MCF 10A (cell line): ENCODE measurements around the gene BRSK2. TPM values are rescaled to one million over a fixed set of nuclear protein-coding genes. Genes with fewer than 3 reads are reported as not detected.

ENCODE experiments used
- BruUV-seq: library from RNA; stranded (reverse); fragments of 400-500 nt; replicated peaks from 2 replicates; lab custom pipeline; 2021; lab: Mats Ljungman, UMichigan
- CTCF ChIA-PET: fragments of 300-600 bp; sonication (Branson Sonifier 250); formaldehyde crosslinking; extraction: SDS; loops from one replicate; lab custom pipeline; 2021; ENCODE audit warnings: antibody characterized with exemption, inconsistent platforms; lab: Yijun Ruan, JAX
- POLR2A ChIA-PET: fragments of 300-600, 350-650 bp; sonication (Branson Sonifier 250); formaldehyde crosslinking; extraction: SDS; loops from one replicate; lab custom pipeline; 2020; ENCODE audit warnings: antibody characterized with exemption, inconsistent platforms; lab: Yijun Ruan, JAX
- DNase-seq: peaks from one replicate; pipeline ENCODE4 v3.0.0-alpha.2; 2018; ENCODE audit not compliant: unreplicated experiment
- H3K27ac Mint-ChIP-seq: one replicate; pipeline ENCODE4 v1.8.0; 2022; ENCODE audit warnings: mild to moderate bottlenecking, low read depth, mixed read lengths; ENCODE audit not compliant: unreplicated experiment
- H3K27me3 Mint-ChIP-seq: one replicate; pipeline ENCODE4 v1.8.0; 2022; ENCODE audit warnings: mixed read lengths; ENCODE audit not compliant: insufficient read depth, unreplicated experiment
- H3K36me3 Mint-ChIP-seq: one replicate; pipeline ENCODE4 v1.8.0; 2022; ENCODE audit warnings: mild to moderate bottlenecking, moderate library complexity, mixed read lengths; ENCODE audit not compliant: insufficient read depth, unreplicated experiment
- H3K4me1 Mint-ChIP-seq: one replicate; pipeline ENCODE4 v1.8.0; 2022; ENCODE audit warnings: mixed read lengths; ENCODE audit not compliant: insufficient read depth, unreplicated experiment
- H3K4me3 Mint-ChIP-seq: one replicate; pipeline ENCODE4 v1.8.0; 2022; ENCODE audit warnings: mild to moderate bottlenecking, moderate library complexity, mixed read lengths; ENCODE audit not compliant: unreplicated experiment
- H3K9me3 Mint-ChIP-seq: one replicate; pipeline ENCODE4 v1.8.0; 2022; ENCODE audit warnings: mixed read lengths; ENCODE audit not compliant: unreplicated experiment
- intact Hi-C: fragments of 100-400 bp; cut with micrococcal nuclease; formaldehyde crosslinking; loops from 2 replicates; pipeline ENCODE4 v1.14.1; 2022
- total RNA-seq: library from RNA; stranded (reverse); gene quantifications from 2 replicates; pipeline ENCODE4 v1.2.3, GENCODE V29; 2022
- TF ChIP-seq, protein P1 (sequence below): fragments of 200-600 bp; IDR thresholded peaks from one replicate; pipeline ENCODE4 v1.8.0; 2022; ENCODE audit warnings: antibody characterized with exemption, mild to moderate bottlenecking; ENCODE audit not compliant: unreplicated experiment

BRSK2 gene
- total RNA-seq, 1 experiment from 2014 or later = 0.44 TPM

DNA sequence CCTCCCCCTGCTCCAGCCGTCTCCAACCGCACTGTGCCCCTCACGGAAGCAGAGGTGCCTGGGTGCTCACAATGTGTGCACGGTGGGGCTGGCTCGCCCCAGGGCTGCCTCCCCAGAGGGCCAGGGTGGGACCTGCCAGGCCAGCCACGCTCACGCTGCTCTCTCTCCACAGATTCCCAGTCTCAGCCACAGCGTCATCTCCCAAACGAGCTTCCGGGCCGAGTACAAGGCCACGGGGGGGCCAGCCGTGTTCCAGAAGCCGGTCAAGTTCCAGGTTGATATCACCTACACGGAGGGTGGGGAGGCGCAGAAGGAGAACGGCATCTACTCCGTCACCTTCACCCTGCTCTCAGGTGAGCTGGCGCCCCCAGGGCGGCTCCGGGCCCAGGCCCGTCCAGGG lies 66.4 kb downstream of the BRSK2 start:
- Mint-ChIP-seq H3K4me1 (no peaks in the 10 kb centered on the region), H3K9me3 (no peaks in the 10 kb centered on the region), H3K4me3 (no peak overlapping the region), H3K36me3 (no peaks in the 10 kb centered on the region), H3K27me3 (no peaks in the 10 kb centered on the region), H3K27ac (no peak overlapping the region)
- CTCF ChIA-PET = no interaction called here
- TF ChIP-seq, protein P1, sequence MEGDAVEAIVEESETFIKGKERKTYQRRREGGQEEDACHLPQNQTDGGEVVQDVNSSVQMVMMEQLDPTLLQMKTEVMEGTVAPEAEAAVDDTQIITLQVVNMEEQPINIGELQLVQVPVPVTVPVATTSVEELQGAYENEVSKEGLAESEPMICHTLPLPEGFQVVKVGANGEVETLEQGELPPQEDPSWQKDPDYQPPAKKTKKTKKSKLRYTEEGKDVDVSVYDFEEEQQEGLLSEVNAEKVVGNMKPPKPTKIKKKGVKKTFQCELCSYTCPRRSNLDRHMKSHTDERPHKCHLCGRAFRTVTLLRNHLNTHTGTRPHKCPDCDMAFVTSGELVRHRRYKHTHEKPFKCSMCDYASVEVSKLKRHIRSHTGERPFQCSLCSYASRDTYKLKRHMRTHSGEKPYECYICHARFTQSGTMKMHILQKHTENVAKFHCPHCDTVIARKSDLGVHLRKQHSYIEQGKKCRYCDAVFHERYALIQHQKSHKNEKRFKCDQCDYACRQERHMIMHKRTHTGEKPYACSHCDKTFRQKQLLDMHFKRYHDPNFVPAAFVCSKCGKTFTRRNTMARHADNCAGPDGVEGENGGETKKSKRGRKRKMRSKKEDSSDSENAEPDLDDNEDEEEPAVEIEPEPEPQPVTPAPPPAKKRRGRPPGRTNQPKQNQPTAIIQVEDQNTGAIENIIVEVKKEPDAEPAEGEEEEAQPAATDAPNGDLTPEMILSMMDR = no peak
- no TSS peak for BruUV-seq
- POLR2A ChIA-PET = interaction anchor here (0.7 kb wide), 1 partner anchor 55 kb away, joined by 3 read pairs; no protein-coding TSS in a partner anchor
- intact Hi-C loops = no loop called here
- no peak for DNase-seq

DNA sequence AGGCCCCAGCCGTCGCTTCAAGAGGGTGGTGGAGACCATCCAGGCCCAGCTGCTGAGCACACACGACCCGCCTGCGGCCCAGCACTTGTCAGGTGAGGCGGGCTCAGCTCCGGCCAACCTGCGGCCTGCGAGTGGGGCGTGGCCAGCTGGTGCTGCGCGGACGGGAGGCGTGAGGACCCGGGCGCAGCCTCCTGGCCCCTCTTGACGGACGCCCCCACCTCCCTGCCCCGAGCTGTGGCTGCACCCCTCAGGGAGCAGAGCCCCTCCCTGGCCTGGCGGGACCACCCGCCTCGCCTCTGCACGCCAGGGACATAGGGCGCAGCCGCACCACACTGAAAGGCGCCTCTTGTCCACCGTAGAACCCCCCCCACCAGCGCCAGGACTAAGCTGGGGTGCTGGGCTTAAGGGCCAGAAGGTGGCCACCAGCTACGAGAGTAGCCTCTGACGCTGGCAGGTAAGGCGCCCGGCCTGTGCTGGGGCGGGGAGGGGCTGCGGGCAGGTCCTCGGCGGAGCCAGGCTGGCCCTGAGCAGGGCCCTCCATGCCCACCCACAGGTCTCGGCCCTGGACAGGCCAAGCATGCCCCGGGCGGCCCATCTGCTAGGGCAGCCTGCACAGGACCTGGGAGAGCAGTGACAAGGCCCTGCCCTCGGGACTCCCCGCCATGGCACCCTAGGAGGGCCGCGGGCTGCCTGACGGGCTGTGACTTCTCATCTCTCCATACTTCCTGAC lies 67.0 kb downstream of the BRSK2 start:
- intact Hi-C loops = no loop called here
- TF ChIP-seq, protein P1 = no peak
- CTCF ChIA-PET = no interaction called here
- Mint-ChIP-seq H3K4me3 (no peak overlapping the region), H3K4me1 (no peaks in the 10 kb centered on the region), H3K9me3 (no peaks in the 10 kb centered on the region), H3K36me3 (no peaks in the 10 kb centered on the region), H3K27ac (no peak overlapping the region), H3K27me3 (no peaks in the 10 kb centered on the region)
- BruUV-seq = no TSS peak
- POLR2A ChIA-PET = interaction anchor here (0.7 kb wide), 1 partner anchor 55 kb away, joined by 3 read pairs; no protein-coding TSS in a partner anchor
- DNase-seq = no peak

DNA sequence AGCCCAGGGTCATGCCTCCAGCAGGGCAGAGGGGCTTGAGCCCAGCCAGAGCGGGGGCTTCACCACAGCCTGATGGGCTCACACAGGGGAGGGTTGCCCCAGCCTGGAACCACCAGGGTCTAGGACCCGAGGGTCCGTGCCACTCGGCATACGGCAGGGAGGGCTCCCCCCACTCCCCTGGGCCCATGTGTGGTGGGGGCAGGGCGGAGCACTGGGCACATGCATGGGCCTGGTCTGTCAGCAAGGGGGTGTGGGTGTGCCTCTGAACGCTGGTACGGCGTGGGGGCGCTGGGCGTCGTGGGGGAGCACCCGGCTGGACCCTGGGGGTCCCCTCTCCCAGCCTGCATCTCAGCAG lies 67.6 kb downstream of the BRSK2 start:
- POLR2A ChIA-PET = no interaction called here
- DNase-seq = no peak
- H3K4me3 Mint-ChIP-seq = no peak overlapping the region
- H3K27me3 Mint-ChIP-seq = no peaks in the 10 kb centered on the region
- intact Hi-C loops = no loop called here
- H3K9me3 Mint-ChIP-seq = no peaks in the 10 kb centered on the region
- no TSS peak for BruUV-seq
- no peak overlapping the region for H3K27ac Mint-ChIP-seq
- no peaks in the 10 kb centered on the region for H3K36me3 Mint-ChIP-seq
- CTCF ChIA-PET = no interaction called here
- no peaks in the 10 kb centered on the region for H3K4me1 Mint-ChIP-seq
- TF ChIP-seq, protein P1 = no peak

DNA sequence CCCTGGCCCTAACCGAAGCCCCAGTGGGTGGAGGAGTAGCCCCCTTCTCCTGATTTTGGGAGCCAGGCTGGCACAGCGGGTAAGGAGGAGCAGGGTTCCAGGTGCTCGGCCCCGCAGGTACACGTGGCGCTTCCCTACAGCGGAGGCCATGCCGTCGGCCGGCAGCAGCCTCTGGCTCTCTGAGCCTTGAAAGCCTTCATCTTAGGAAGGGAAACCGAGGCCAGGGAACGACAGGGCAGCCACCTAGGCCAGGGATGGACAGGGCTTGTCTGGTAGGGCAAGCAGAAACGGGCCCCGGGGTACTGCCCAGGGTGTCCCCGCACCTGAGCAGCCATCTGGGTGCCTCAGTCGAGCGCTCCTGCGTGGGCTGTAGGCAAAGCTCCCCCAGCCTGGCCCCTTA lies 68.1 kb downstream of the BRSK2 start:
- BruUV-seq = no TSS peak
- H3K4me3 Mint-ChIP-seq = no peak overlapping the region
- no peak overlapping the region for H3K27ac Mint-ChIP-seq
- no peaks in the 10 kb centered on the region for H3K36me3 Mint-ChIP-seq
- H3K4me1 Mint-ChIP-seq = no peaks in the 10 kb centered on the region
- no peaks in the 10 kb centered on the region for H3K27me3 Mint-ChIP-seq
- POLR2A ChIA-PET = no interaction called here
- intact Hi-C loops = no loop called here
- DNase-seq = no peak
- TF ChIP-seq, protein P1 = no peak
- CTCF ChIA-PET = no interaction called here
- H3K9me3 Mint-ChIP-seq = no peaks in the 10 kb centered on the region
